Measurements from ENCODE around the gene BACE1.
A peak's percentile ranks its signal among the peaks of the same experiment; 100 is the strongest.
"Not testable (repeated sequence)": the region's sequence is repeated elsewhere in the genome, so short reads cannot be mapped to it uniquely, and the experiment has no call there.

BACE1 gene

GRCh38 chr11:117335399-117335798 lies 19.3 kb upstream of the BACE1 start:
- H3K4me3 ChIP-seq (ENCODE audit: low read depth, low read length) = no peak overlapping the region
- no peak for DNase-seq (ENCODE audit: low read depth)
- TF ChIP-seq, protein P1, sequence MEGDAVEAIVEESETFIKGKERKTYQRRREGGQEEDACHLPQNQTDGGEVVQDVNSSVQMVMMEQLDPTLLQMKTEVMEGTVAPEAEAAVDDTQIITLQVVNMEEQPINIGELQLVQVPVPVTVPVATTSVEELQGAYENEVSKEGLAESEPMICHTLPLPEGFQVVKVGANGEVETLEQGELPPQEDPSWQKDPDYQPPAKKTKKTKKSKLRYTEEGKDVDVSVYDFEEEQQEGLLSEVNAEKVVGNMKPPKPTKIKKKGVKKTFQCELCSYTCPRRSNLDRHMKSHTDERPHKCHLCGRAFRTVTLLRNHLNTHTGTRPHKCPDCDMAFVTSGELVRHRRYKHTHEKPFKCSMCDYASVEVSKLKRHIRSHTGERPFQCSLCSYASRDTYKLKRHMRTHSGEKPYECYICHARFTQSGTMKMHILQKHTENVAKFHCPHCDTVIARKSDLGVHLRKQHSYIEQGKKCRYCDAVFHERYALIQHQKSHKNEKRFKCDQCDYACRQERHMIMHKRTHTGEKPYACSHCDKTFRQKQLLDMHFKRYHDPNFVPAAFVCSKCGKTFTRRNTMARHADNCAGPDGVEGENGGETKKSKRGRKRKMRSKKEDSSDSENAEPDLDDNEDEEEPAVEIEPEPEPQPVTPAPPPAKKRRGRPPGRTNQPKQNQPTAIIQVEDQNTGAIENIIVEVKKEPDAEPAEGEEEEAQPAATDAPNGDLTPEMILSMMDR (IDR thresholded peaks at IDR 0.05; ENCODE audit: control insufficient read depth, extremely low read depth, insufficient read depth) = no peak

- H3K4me3 ChIP-seq (ENCODE audit: low read depth, low read length) = no peak overlapping the region
- TF ChIP-seq, protein P1 (IDR thresholded peaks at IDR 0.05; ENCODE audit: control insufficient read depth, extremely low read depth, insufficient read depth) = no peak
- no peak for DNase-seq (ENCODE audit: low read depth)
Observed at GRCh38 chr11:117334896-117335295, 18.8 kb upstream of the BACE1 start.

DNA sequence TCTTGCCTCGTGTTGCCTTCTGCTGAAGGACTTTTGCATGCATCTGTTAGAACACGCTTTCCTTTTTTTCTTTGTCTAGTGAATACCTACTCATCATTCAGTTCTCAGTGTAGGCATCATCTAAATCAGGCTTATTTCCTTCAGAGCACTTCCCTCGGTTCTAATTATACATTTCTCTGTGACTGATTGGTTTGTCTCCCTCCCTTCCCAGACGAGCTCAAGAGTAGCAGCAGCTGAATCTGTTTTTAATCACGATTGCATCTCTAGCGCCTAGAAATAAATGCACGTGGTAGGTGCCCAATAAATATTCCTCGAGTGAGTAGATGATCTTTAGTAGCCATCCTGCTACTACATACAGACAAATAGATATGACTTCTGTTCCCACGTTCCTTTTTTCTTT lies 17.9 kb upstream of the BACE1 start:
- H3K4me3 ChIP-seq (ENCODE audit: low read depth, low read length) = no peak overlapping the region
- TF ChIP-seq, protein P1 (IDR thresholded peaks at IDR 0.05; ENCODE audit: control insufficient read depth, extremely low read depth, insufficient read depth) = no peak
- no peak for DNase-seq (ENCODE audit: low read depth)

DNA sequence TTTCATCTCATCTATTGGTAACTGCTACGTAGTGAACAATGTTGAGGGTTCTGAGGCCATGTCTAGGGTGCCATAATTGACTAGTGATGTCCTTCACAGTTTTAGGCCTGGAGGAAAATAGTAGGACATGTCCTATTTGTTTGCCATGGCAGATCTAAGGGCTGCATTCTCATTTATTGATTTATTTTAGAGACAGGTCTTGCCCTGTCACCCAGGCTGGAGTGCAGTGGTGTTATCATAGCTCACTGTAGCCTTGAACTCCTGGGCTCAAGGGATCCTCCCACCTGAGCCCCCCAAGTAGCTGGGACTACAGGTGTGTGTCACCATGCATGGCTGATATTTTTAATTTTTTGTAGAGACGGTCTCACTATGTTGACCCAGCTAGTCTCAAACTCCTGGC lies 16.8 kb upstream of the BACE1 start:
- no peak overlapping the region for H3K4me3 ChIP-seq (ENCODE audit: low read depth, low read length)
- TF ChIP-seq, protein P1 (IDR thresholded peaks at IDR 0.05; ENCODE audit: control insufficient read depth, extremely low read depth, insufficient read depth) = no peak
- DNase-seq (ENCODE audit: low read depth) = no peak

DNA sequence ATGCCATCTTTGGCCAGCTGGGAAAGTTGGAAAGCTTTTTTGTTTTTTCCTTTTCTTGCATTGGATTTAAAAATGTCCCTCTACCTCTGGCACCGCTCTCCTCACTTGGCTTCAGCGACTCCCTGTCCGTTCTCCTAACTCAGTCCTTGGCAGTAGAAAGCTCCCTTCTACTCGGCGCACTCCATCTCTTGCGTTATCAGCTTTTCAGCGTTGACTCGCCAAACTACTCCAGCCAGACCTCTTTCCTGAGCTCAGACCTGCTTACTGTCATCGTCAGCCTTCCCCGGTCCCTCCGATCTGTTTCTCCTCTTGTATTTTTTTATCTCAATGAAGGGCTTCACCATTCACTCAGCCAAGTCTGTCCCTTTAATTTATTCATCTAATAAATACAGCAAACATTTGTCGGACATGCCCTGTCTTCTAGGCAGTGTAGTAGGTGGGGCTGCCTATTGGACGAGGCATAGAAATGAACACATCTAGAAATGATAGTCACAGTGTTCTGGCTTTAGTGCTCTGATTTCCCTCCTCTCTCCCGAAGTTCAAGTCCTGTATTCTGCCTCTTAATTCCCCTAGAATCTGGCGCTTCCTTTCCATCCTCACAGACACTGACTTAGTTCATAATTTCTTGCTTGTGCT lies 12.4 kb upstream of the BACE1 start:
- TF ChIP-seq, protein P1 (IDR thresholded peaks at IDR 0.05; ENCODE audit: control insufficient read depth, extremely low read depth, insufficient read depth) = no peak
- peak overlapping the region; percentile 82 for H3K4me3 ChIP-seq (ENCODE audit: low read depth, low read length)
- peak; percentile 26 for DNase-seq (ENCODE audit: low read depth)

DNA sequence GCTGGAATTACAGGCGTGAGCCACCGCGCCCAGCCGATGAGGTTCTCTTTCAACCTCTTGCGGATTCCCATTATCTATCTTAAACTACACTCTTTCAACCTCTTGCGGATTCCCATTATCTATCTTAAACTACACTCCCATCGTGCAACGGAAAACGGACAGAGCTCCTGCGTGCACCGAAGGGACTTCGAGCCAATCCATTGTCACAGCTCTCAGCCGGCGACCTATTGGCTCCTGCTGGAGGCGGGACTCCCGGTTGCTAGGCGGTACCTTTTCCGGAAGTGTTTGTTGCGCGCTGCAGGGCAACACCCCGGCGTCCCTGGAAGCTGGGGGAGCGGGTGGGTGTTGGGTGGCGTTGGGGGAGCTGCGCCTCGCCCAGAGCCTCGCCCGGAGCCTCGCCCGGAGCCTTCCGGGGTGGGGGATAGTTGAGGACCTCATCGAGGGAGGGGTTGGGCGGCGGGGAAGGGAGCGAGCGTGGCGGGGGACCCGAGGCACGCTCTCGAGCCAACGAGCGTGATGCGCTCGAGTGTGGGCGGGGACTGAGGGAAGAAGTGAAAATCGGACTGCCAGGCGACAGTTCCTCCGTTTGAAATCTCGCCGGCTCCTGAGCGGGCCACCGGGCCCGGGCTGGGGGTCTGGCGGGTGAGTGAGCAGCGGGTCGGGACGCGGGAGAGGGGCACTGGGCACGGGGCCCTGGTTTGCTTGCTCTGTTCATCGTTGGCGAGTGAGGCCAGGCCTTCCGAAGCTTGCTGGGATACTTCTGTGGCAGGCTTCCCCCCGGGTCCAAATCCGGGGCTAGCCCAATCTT lies 11.7 kb upstream of the BACE1 start, which contains the start of gene CEP164:
TSS of gene CEP164 (plus strand) at position 288 of the 808 bp plus-strand sequence. CDS start 10,733 bp downstream, outside the sequence.
- TF ChIP-seq, protein P1 (IDR thresholded peaks at IDR 0.05; ENCODE audit: control insufficient read depth, extremely low read depth, insufficient read depth) = no peak
- peak; percentile 91 for DNase-seq (ENCODE audit: low read depth)

GRCh38 chr11:117327255-117327566 lies 11.2 kb upstream of the BACE1 start:
- peak overlapping the region; percentile 82 for H3K4me3 ChIP-seq (ENCODE audit: low read depth, low read length)
- DNase-seq (ENCODE audit: low read depth) = not testable (repeated sequence)

More for the DNA sequence above, 11.7 kb upstream of the BACE1 start, which contains the start of gene CEP164:
- H3K4me3 ChIP-seq (ENCODE audit: low read depth, low read length) = peak within 1 kb of the TSS; percentile 82

All from LNCaP clone FGC (cell line).